Activated naive CD4-positive, alpha-beta T cell treated with anti-CD3 and anti-CD28 coated beads, Interleukin-2, amount 50 U/mL, for 24 hours (primary cell): ENCODE results near the gene WNT6.

Source experiments
- H3K27ac Mint-ChIP-seq: one replicate; pipeline ENCODE4 v1.8.0; 2021; ENCODE audit warnings: mild to moderate bottlenecking, mixed read lengths
- H3K27me3 Mint-ChIP-seq: one replicate; pipeline ENCODE4 v1.8.0; 2021; ENCODE audit warnings: mixed read lengths
- H3K36me3 Mint-ChIP-seq: one replicate; pipeline ENCODE4 v1.8.0; 2021; ENCODE audit warnings: mixed read lengths
- H3K4me1 Mint-ChIP-seq: one replicate; pipeline ENCODE4 v1.8.0; 2021; ENCODE audit warnings: mixed read lengths
- H3K4me3 Mint-ChIP-seq: one replicate; pipeline ENCODE4 v1.8.0; 2021; ENCODE audit warnings: mild to moderate bottlenecking, mixed read lengths
- H3K9me3 Mint-ChIP-seq: one replicate; pipeline ENCODE4 v1.8.0; 2021; ENCODE audit warnings: mixed read lengths

WNT6 gene

GRCh38 chr2:218860950-218861381 lies 1.4 kb downstream of the WNT6 start:
- Mint-ChIP-seq H3K27me3 (peaks cover 43% of the 10 kb centered on the region), H3K4me1 (peaks cover 17% of the 10 kb centered on the region), H3K27ac (no peak overlapping the region), H3K36me3 (no peaks in the 10 kb centered on the region), H3K4me3 (peak overlapping the region; percentile 30), H3K9me3 (no peaks in the 10 kb centered on the region)

GRCh38 chr2:218861645-218862318 lies 2.2 kb downstream of the WNT6 start:
- Mint-ChIP-seq H3K27ac (no peak overlapping the region), H3K4me1 (peaks cover 17% of the 10 kb centered on the region), H3K4me3 (peak overlapping the region; percentile 60), H3K36me3 (no peaks in the 10 kb centered on the region), H3K9me3 (no peaks in the 10 kb centered on the region), H3K27me3 (peaks cover 41% of the 10 kb centered on the region)

- Mint-ChIP-seq H3K4me3 (no peak overlapping the region), H3K36me3 (no peaks in the 10 kb centered on the region), H3K27me3 (peaks cover 37% of the 10 kb centered on the region), H3K27ac (no peak overlapping the region), H3K9me3 (no peaks in the 10 kb centered on the region), H3K4me1 (peaks cover 17% of the 10 kb centered on the region)
Measured at GRCh38 chr2:218863021-218863520, 3.5 kb downstream of the WNT6 start.

DNA sequence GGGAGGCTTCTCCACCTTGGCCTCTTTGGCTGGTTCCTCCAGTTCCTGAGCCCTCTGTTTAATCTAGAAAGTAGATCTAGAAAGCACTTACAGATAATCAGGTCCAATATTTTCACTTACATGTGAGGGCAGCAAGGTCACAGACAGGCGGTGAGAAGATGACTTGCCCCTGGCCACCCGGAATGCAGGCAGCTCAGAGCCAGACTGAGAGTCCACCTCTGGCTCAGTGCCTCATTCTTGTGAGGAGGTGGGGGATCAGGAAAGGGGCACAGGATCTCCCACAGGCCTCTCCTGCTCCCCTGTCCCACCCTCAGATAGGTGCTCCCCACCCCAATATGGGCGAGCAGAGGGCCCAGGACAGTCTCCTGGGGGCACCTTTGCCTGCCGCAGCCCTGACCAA lies 5.8 kb downstream of the WNT6 start:
- peaks cover 24% of the 10 kb centered on the region for H3K27me3 Mint-ChIP-seq

DNA sequence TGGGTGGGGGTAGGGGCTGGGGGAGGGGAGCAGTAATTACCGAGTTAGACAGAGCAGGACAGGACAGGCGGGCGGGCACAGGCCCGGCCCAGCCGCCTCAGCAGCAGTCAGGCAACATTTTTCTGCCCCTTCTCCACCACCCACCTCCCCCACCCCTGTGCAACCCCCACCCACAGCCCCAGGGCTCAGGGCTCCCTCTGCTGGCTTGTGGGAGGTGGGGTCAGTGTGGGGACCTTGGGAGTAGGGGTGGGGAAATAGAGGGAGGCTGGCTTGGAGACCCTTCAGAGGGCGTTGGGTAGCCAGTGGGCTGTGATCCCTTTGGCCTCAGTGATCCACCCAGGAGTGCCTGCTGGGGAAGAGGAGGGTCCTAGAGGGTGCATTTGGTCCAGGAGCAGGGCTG lies 6.4 kb downstream of the WNT6 start:
- Mint-ChIP-seq H3K27me3 (peaks cover 20% of the 10 kb centered on the region), H3K4me3 (no peak overlapping the region), H3K27ac (no peak overlapping the region), H3K36me3 (no peaks in the 10 kb centered on the region), H3K4me1 (peaks cover 9% of the 10 kb centered on the region), H3K9me3 (no peaks in the 10 kb centered on the region)

More for the DNA sequence above, 5.8 kb downstream of the WNT6 start:
- H3K9me3 Mint-ChIP-seq: no peaks in the 10 kb centered on the region
- H3K4me3 Mint-ChIP-seq: no peak overlapping the region
- H3K4me1 Mint-ChIP-seq: peaks cover 13% of the 10 kb centered on the region
- no peak overlapping the region for H3K27ac Mint-ChIP-seq
- no peaks in the 10 kb centered on the region for H3K36me3 Mint-ChIP-seq

DNA sequence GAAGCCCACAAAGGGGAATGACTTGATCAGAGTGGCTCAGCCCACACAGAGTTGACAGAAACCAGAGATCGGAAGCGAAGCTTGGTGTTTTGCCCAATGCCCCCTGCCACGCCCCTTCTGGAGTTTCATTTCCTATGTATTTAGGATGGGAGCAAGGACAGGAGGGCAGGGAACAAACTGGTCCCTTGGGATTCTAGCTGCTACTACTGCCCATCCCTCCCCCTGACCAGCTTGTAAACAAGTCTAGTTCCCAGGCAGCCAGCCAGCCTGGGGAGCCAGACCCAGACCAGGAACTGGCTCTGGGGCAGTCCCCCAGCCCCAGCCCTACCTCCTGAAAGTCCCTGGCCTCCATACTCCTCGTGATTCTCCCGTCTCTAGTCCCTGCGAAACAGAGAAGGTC lies 8.3 kb downstream of the WNT6 start:
- H3K27me3 Mint-ChIP-seq: peaks cover 21% of the 10 kb centered on the region
- H3K4me3 Mint-ChIP-seq: no peak overlapping the region
- H3K4me1 Mint-ChIP-seq: peaks cover 14% of the 10 kb centered on the region
- H3K36me3 Mint-ChIP-seq: no peaks in the 10 kb centered on the region
- no peak overlapping the region for H3K27ac Mint-ChIP-seq
- no peaks in the 10 kb centered on the region for H3K9me3 Mint-ChIP-seq

DNA sequence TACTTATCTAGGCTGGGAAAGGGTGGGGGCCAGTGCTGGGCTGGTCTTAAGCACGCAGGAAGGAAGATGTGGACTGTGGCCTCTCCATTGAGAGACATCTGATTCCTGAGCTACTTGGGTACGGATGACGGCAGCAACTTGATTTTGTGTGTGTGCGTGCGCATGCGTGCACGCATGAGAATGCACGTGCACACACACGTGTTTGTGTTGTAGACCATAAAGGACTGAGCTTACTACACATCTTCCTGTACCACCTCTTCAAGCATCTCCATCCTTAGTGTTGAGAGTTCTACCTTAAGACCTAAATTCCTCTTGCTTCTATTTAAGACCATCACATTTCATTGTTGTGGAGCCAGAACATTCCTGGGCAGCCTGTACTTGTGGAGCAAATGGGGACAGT lies 9.5 kb downstream of the WNT6 start:
- no peak overlapping the region for H3K4me3 Mint-ChIP-seq
- H3K36me3 Mint-ChIP-seq: no peaks in the 10 kb centered on the region
- peaks cover 16% of the 10 kb centered on the region for H3K27me3 Mint-ChIP-seq
- H3K4me1 Mint-ChIP-seq: peaks cover 18% of the 10 kb centered on the region
- H3K9me3 Mint-ChIP-seq: no peaks in the 10 kb centered on the region
- H3K27ac Mint-ChIP-seq: no peak overlapping the region

DNA sequence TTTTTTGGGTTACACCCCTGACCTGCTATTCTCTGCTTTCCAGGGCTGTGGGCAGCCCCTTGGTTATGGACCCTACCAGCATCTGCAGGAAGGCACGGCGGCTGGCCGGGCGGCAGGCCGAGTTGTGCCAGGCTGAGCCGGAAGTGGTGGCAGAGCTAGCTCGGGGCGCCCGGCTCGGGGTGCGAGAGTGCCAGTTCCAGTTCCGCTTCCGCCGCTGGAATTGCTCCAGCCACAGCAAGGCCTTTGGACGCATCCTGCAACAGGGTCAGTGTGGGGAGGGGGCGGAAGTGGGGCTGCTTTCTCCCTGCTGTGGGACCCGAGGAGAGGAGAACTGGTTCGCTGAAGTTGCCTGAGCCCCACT lies 11.4 kb downstream of the WNT6 start:
- peaks cover 22% of the 10 kb centered on the region for H3K4me1 Mint-ChIP-seq
- no peaks in the 10 kb centered on the region for H3K9me3 Mint-ChIP-seq
- no peak overlapping the region for H3K27ac Mint-ChIP-seq
- H3K36me3 Mint-ChIP-seq: no peaks in the 10 kb centered on the region
- peaks cover 25% of the 10 kb centered on the region for H3K27me3 Mint-ChIP-seq
- peak overlapping the region; percentile 2 for H3K4me3 Mint-ChIP-seq

- peaks cover 25% of the 10 kb centered on the region for H3K27me3 Mint-ChIP-seq
- H3K4me1 Mint-ChIP-seq: peaks cover 25% of the 10 kb centered on the region
- H3K27ac Mint-ChIP-seq: peak overlapping the region; percentile 70
- no peaks in the 10 kb centered on the region for H3K9me3 Mint-ChIP-seq
- no peaks in the 10 kb centered on the region for H3K36me3 Mint-ChIP-seq
- H3K4me3 Mint-ChIP-seq: peak overlapping the region; percentile 82
Measured at GRCh38 chr2:218871345-218872302, 12.0 kb downstream of the WNT6 start.

- Mint-ChIP-seq H3K36me3 (no peaks in the 10 kb centered on the region), H3K27ac (peak overlapping the region; percentile 17), H3K4me3 (peak overlapping the region; percentile 82), H3K4me1 (peaks cover 33% of the 10 kb centered on the region), H3K9me3 (no peaks in the 10 kb centered on the region), H3K27me3 (peaks cover 22% of the 10 kb centered on the region)
Measured at GRCh38 chr2:218872645-218873358, 13.2 kb downstream of the WNT6 start.

DNA sequence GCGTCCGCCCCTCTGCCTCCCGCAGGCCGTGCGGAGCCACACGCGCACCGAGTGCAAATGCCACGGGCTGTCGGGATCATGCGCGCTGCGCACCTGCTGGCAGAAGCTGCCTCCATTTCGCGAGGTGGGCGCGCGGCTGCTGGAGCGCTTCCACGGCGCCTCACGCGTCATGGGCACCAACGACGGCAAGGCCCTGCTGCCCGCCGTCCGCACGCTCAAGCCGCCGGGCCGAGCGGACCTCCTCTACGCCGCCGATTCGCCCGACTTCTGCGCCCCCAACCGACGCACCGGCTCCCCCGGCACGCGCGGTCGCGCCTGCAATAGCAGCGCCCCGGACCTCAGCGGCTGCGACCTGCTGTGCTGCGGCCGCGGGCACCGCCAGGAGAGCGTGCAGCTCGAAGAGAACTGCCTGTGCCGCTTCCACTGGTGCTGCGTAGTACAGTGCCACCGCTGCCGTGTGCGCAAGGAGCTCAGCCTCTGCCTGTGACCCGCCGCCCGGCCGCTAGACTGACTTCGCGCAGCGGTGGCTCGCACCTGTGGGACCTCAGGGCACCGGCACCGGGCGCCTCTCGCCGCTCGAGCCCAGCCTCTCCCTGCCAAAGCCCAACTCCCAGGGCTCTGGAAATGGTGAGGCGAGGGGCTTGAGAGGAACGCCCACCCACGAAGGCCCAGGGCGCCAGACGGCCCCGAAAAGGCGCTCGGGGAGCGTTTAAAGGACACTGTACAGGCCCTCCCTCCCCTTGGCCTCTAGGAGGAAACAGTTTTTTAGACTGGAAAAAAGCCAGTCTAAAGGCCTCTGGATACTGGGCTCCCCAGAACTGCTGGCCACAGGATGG lies 14.0 kb downstream of the WNT6 start:
- H3K27me3 Mint-ChIP-seq: peaks cover 22% of the 10 kb centered on the region
- no peak overlapping the region for H3K27ac Mint-ChIP-seq
- peaks cover 33% of the 10 kb centered on the region for H3K4me1 Mint-ChIP-seq
- H3K4me3 Mint-ChIP-seq: peak overlapping the region; percentile 52
- no peaks in the 10 kb centered on the region for H3K9me3 Mint-ChIP-seq
- H3K36me3 Mint-ChIP-seq: no peaks in the 10 kb centered on the region

DNA sequence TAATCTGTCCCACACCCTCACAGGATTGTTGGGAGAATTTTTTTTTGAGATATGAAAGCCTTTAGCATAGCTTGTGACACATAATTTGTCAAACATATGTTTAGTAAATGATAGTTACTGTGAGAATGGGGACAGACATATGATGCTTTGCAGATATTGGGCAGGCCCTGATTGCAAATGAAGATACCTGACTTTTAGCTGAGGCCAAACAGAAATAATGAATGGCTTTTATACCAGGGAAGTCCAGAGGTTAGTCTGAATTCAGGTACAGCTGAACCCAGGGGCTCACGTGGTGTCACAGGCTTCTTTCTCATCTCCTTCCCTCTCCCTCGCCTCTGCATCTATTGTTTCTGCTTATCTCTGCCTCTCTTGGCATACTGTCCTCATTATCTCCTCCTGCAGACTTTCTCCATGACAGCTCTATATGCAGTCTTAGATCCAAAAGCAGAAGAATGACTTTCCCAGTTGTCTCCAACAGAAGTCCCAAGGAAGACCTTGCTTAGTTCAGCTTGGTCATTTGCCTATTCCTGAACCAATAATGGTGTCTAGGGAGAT lies 16.2 kb downstream of the WNT6 start:
- H3K27ac Mint-ChIP-seq: no peak overlapping the region
- H3K4me3 Mint-ChIP-seq: no peak overlapping the region
- H3K36me3 Mint-ChIP-seq: no peaks in the 10 kb centered on the region
- peaks cover 46% of the 10 kb centered on the region for H3K4me1 Mint-ChIP-seq
- H3K27me3 Mint-ChIP-seq: peaks cover 22% of the 10 kb centered on the region
- no peaks in the 10 kb centered on the region for H3K9me3 Mint-ChIP-seq

DNA sequence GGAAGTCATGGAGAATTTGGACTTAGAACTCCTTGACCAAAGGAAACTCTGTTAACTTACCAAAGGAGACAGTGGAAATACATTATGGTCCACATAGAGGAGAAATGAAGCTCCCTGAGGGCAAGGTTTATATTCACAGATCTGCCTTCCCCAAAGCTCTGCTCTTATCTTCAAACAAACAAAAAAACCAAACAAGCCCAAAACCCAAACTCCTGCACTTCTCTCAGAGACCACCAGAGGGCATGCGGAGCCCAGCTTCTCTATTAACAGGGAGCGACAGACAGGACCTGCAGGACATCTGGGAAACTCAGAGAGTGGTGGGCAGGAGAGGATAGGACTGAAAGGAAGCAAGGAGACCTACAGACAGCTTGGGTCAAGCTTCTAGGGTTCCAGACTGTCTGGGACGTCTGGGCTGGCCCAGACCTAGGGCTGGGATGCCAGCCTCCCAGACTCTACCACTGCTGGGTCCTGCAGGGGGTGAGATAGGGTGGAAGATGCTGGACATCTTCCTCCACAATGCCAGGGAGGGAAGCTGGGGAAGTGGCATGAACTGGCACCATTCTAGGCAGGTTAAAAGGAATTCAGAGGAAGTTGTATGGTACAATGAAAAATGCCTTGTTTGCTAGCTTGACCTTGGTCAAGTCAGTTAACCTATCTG lies 17.1 kb downstream of the WNT6 start:
- no peaks in the 10 kb centered on the region for H3K36me3 Mint-ChIP-seq
- no peaks in the 10 kb centered on the region for H3K9me3 Mint-ChIP-seq
- peaks cover 21% of the 10 kb centered on the region for H3K27me3 Mint-ChIP-seq
- no peak overlapping the region for H3K4me3 Mint-ChIP-seq
- H3K4me1 Mint-ChIP-seq: peaks cover 51% of the 10 kb centered on the region
- peak overlapping the region; percentile 64 for H3K27ac Mint-ChIP-seq

- no peaks in the 10 kb centered on the region for H3K36me3 Mint-ChIP-seq
- no peak overlapping the region for H3K27ac Mint-ChIP-seq
- H3K4me1 Mint-ChIP-seq: peaks cover 50% of the 10 kb centered on the region
- H3K9me3 Mint-ChIP-seq: no peaks in the 10 kb centered on the region
- H3K27me3 Mint-ChIP-seq: peaks cover 14% of the 10 kb centered on the region
- no peak overlapping the region for H3K4me3 Mint-ChIP-seq
Measured at GRCh38 chr2:218877331-218877730, 17.7 kb downstream of the WNT6 start.
